ENCODE results near the gene ITPKB.
"Not testable (repeated sequence)": the region's sequence is repeated elsewhere in the genome, so short reads cannot be mapped to it uniquely, and the experiment has no call there.

ITPKB gene

DNA sequence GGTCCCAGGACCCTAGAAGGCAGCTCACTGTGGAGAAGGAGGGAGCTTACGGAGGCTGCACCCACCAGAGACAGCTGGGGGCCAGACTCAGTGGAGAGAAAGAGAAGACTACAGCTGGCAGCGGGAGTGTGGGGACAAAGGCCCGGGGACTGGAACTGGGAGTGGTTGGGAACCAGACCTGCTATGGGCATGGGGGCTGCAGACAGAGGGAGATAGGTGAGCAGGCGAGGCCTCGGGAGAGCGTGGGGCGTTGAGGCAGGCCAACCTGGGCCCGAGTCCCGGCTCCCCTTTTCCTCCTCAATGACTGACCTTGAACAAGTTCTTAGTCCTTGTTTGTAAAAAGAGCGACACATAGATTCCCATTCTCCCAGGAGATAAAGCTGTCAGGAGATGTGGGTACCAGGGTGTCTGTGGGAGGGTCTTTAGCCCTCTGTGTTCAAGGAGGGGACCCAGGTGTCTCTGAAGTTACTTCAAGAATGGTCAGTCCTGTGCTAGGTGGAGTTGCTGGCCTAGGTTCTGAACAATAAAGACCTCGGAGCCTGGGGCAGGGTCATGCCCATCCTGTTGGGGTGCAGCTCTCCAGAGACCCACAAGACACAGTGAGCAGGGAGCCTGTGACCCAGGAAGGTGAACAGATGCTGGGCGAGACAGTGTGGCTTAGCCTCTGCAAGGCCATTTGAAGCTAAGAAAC lies 87.9 kb downstream of the ITPKB start:
- no peak for DNase-seq (ENCODE audit: low spot score)

DNA sequence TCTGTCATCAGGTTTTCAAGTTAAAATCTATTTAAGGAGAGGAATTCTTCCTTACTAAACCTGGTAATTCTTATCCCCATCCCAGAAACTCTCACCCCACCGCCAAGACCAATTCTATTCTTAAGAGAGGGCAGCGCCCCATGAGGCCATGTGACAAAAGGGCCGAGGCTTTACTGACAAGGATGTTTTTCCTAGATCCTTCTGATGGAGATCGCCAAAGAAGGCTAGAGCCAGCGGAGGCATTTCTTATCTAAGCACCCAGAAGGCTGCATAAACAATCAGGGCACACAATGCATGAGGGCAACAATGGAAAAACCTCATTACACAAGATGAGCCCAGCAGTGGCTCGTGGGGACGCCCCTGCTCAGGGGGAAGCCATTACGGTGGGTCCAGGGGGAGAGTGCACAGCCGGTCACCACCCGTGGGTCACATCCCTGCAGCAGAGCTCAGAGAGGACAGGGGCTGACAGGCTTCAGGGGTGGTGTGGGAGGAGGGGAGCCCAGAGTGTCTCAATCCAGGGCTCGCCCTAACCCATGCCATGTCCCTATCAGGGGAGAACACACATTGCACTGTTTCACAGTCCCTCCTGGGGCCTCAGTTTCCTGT lies 88.7 kb downstream of the ITPKB start:
- DNase-seq (ENCODE audit: low spot score): no peak

DNA sequence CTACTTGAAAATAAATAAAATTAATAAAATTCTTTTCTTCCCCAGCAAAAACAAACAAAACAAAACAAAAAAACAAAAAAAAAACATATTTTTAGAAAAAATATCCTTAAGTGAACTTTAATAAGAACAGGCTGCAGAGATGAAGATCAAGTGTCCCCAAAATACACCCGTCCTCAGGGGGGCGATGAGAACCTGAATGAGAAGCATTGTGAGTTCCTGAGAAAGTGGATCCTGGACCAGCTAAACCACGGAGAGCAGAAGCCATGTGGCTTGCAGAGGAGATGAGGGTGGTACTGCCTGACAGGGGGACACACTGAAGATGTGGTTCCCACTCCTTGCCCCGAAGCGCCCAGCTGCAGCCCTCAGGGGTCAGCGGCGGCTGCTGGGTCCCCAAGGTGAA lies 89.3 kb downstream of the ITPKB start:
- peak; percentile 39 for DNase-seq (ENCODE audit: low spot score)

DNA sequence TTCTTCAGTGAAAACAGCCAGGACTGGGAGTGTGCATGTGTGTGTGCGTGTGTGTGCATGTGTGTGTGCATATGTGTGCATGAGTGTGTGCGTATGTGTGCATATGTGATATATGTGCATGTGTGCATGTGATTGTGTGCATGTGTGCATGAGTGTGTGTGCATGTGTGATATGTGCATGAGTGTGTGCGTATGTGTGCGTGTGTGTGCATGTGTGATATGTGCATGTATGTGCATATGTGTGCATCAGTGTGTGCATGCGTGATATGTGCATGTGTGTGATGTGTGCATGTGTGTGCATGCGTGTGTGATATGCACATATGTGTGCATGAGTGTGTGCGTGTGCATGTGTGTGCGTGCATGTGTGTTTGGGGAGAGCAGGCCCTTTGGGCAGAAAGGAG lies 89.8 kb downstream of the ITPKB start:
- no peak for DNase-seq (ENCODE audit: low spot score)

DNA sequence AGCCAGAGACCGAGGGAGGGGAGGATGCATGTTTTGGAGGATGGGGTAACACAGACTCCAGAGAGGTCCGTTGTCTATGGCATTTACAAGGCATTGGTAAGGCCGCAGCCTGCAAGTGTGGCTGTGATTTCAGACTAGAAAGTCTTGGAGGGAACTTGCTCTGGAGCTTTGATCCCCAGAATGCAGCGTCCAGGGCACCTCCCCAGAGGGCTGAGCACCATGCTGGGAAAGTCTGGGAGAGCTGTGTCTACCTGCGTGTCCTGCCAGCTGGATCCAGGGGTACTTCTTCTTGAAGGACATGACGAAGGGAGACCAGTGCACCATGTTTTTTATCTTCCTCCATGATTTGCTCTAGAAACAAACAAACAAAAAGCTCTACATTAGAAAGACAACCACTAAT lies 90.7 kb downstream of the ITPKB start:
- no peak for DNase-seq (ENCODE audit: low spot score)

DNA sequence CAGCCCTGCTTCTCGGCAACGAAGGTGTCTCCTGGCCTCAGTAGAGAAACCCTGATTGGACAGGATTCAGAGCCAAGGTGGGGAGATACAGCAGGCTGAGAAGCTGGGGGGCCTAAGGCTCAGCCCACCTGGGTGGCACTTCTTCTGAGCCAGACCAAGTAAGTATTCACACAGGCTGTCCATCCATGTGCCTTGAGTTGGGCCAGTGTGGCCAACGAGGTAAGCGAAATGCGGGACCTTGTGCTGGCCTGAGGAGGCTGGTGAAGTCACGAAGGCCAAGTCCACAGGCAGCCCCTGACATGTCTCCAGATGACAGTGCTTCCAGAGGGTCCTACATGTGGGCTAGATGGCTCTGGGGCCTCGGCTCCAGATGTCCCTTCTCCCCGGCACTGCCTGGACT lies 91.4 kb downstream of the ITPKB start:
- DNase-seq (ENCODE audit: low spot score): no peak

DNA sequence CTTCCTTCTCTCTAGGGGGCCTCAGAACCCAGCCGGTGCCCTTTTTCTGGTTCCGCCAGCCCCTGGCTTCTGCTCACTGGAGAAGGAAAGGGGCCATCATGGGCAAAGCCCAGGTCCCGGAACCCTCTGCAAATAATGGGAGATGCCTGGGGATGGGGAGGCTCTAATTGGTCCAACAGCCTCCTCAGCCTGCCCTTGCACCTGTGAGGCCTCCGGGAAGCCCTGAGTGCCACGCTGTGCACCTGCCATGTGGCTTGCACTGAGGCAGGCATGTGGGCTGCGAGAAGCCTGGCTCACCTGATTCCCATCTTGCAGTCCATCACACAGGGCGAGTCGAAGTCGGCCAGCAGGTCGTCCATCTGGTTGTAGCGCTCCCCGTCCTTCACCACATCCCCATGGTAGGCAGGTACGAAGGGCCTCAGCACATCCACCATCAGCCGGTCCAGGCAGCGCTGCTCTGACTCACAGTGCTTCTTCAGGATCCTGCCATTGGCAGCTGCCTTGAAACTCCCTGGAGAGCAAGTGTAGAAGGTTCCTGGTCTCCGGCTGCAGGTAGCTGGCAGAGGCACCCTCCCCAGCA lies 92.1 kb downstream of the ITPKB start:
- no peak for DNase-seq (ENCODE audit: low spot score)

DNA sequence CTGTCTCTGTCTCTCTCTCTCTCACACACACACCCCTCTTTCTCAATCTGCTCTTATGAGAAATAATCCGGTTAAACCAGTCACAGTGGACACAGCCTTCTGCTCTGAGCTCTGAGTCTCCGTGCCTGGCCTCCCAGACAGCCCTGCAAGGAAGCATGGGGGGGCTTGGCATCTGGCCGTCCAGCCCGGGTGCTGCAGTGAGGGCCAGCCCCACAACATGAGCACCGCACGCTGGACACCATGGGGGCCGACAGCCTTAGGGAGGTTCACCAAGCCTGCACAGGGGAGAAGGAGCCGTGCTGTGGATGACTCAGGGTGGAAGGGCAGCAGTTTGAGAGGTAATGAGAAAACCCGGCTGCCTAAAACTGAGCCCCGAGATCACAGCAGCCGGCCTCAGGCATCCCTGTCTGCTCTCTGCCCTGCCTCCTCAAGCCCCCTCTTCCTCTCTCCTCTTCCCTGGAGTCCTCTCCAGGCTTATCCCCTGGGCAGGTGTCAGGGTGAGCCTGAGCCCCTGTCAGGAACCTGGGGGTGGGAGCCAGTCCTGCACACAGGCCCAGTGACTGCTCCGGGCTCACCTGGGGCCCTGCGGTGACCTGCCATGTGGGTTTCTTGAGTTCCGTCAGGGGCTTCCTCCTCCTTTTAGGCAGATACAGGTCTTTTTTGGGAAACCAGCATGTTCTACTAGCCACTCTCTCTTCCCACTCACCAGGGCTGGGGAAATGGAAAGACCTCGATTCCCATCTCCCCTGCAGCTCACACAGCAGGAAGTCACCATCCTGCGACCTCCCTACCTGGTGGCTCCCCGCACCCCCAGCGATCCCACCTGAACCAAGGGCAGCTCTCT lies 92.8 kb downstream of the ITPKB start:
- DNase-seq (ENCODE audit: low spot score): no peak

DNA sequence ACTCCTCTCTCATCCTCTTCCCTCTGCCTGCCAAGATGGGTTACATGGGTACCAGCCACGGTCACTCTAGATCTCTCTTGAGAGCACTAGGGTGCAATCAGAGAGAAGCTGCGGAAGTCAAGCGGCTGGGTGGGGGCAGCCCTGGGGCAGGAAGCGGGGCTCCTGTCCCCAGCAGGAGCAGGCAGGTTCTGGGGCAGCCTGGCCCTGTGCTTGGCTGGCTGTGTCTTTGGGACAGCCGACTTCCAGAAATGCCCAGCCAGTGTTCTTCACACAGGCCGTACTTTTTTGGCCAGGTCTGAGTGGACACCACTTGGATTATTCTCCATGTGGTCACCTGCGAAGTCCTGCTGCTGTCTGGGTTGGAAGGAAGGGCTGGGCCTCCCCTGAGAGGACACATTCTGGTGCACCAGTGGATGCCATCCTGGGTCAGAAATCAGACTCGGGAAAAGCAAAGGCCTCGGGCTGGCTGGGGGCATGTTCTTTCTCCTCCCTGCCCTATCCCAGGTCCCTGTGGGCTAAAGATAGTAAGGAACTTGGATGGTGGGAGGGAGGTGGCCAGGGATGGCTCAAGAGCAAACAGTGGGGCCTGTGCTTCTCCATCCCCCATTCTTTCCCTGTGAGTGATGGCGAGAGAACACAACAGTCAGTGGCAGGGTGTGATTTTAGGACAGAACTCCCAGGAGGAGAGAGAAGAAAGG lies 93.7 kb downstream of the ITPKB start:
- DNase-seq (ENCODE audit: low spot score): no peak

DNA sequence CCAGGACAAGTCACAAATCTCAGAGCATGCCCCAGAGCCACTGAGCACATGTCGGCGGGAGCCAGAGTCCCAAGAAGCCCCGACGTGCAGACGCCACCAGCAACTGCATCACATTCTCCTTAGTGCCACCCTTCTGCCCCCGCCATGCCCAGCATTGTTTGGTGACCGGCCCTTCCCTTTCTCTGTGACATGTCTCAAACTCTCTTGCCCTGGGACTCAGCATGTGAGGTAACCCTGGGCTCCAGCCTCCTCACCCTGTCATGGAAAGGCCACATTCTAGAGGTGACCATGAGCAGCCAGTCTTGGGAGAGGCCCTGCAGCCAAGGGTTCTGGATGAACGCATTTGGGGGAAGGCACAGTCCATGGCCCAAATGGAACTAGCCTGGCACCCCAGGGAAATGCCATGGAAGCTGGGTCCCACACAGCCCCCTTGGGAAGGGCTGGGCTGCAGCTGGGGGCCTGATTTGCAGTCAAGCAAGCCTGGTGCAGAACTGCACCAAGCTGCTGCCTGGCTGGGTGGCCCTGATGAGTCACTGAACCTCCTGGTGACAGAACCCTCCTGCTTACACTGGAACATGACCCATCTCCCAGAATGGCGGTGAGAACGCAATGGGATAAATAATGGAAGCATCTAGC lies 94.4 kb downstream of the ITPKB start:
- peak; percentile 31 for DNase-seq (ENCODE audit: low spot score)

DNA sequence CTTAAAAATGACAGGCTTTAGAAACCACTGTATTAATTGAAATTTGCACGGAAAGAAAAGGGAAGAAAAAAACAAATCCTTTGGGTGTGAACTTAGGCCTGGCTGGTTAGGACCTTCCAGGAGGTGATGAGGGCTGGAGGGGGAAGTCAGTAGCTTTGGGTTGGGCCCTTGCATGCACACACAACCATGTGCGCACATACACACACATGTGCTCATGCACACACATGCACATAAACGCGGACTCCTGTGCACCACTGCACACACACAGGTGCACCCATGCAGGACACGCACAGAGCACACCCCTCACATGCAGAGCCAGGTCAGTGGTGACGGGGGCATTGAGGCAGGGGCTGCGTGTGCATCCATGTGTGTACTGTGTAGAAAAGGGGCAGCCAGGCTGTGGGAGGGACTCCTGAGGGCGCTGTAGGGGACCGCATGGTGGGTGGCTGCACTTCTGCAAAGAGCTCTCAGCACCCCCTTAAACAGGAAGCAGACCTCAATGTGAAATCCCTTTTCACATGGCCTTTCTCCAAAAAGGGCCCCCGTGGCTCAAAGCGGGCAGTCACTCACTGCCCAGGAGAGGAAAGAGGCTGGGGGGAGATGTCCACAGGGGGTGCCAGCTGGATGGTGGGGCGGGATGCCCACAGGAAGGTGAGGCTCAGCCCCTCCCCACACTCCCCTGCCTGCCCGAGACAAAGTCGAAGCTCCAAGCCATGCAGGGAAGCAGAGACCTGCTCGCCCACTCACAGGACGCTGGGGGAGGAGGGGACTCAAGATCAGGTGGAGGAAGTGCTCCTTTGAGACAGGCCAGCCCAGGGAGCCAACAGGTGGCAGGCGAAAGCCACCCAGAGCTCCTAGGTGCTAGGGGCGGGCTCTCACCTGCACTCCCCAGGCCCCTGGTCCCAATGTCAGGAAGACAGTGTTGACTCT lies 95.2 kb downstream of the ITPKB start:
- DNase-seq (ENCODE audit: low spot score): no peak

DNA sequence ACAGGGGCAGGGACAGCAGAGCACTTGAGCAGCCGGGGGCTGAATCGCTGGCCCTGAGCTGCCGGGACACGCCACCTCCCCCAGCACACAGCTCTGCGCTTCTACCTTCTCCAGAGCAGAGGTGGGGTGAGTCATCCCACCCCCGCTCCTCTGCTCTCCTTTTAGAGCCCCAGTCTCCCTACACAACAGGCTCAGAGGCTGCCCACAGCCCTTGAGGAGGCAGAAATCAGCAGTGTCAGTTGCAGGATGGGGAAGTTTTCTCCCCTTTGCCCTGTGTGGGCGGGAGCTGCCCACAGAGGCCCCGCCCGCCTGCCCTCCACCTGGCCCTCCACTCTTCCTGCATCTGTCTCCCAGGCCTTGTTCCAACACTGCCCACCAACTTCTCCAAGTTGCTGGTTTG lies 95.9 kb downstream of the ITPKB start:
- peak; percentile 69 for DNase-seq (ENCODE audit: low spot score)

DNA sequence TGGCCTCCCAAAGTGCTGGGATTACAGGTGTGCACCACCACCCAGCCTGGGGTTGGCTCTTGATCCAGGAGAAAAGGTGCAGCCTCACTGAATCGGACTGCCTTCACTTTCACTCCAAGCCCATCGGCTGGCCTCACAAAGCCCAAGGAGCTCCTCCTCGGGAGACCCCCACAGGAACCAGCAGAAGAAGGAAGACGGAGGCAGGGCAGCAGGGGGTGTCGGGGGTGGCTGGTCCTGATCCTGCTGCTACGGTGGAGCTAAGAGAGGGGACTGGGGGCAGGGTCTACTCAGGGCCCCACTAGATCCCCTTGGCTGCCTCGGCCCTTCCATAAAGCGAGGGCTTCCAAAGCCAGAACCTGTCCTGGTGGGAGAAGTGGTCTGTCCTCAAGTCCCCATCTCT lies 96.7 kb downstream of the ITPKB start:
- DNase-seq (ENCODE audit: low spot score): no peak

DNA sequence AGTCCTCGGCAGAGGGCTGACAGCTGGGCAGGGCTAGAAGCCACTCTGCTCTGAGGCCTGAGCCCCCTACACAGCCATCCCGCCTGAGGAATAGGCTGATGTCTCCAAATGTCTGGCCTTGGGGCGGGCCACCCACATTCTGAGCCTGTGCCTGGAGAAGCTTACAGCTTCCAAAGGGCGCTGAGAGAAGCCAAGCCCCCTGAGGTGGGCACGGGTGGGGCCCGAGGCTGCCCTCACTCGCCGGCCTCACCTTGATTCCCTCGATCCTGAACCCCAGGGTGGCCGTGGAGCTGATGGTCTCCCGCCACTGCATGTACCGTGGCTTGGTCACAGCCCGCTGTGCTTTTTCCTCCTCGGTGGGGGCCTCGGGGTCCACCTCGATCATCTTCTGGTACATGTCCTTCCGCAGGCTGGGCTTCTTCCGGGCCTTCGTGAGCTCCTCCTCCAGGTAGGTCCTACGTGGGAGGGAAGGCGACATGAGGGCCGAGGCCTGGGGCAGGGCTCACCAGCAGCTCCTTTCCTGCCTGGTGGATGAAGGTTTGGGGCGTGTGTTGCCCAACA lies 97.3 kb downstream of the ITPKB start:
- no peak for DNase-seq (ENCODE audit: low spot score)

DNA sequence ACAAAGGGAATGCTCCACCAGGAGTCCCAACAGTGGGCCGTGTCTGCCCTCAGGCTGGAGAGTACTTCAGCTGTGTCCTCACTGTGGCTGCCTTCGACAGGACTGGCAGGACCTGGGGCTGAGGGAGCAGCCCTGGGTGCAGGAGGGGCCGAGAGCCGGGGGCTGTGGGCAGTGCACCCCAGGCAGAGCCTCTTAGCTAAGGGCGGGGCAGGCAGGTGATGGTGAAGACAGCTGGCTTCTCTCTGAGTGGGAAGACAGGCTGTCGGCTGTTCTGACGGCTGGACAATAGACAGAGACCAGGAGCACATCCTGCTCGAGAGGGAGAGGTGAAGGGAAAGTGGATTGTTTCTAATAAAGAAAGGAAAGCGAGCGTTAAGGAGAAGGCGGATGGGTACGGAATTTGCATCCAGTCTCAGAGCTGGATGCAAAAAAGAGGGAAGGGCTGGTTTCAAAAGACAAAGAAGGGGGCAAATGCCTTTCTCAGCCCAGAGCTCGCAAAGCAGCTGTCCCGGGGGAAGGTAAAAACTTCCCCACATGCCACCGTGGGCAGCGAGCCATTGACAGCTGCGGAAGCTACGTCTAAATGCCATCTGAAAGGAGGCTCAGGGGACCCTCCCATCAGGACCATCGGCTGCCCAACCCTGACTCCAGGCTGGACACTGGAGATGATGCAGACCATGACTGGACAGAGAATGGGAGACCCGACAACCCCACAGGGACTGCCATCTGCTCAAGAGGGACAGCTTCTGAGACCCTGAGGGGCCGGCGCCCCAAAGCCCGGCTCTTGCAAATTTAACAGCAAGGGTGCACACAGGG lies 98.6 kb downstream of the ITPKB start:
- no peak for DNase-seq (ENCODE audit: low spot score)

DNA sequence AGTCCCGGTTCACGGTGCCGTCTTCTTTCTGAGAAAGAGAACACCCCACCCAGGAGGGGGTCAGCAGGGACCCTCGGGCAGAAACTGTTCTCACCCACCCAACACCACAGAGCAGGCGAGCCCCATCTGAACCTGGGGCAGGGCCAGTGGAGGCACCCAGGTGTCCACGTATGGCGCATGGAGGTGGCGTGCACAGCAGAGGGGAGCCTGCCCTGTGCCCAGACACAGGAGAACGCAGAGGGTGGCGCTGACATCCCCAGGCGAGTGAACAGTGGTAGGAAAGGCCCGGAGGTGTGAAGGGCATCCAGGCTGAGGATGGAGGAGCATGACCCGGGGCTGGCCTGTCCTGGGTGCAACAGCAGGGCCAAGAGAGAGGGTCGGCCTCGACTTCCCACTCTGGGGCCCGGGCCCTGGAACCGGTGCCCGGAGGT lies 99.4 kb downstream of the ITPKB start:
- no peak for DNase-seq (ENCODE audit: low spot score)

DNA sequence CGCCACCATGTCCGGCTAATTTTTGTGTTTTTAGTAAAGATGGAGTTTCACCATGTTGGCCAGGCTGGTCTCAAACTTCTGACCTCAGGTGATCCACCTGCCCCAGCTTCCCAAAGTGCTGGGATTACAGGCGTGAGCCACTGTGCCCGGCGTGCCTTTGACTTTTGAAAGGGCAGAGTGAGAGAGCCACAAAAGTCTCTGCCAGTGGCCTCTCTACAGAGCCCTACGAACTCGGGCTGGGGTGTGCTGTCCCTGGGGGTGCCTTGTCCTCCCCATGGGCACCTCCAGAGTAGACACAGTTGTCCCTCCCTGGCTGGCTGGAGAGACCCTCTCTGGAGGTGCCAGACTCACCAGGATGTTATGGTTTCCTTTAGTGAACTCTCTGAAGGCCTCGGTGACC lies 99.9 kb downstream of the ITPKB start:
- DNase-seq (ENCODE audit: low spot score): not testable (repeated sequence)

DNA sequence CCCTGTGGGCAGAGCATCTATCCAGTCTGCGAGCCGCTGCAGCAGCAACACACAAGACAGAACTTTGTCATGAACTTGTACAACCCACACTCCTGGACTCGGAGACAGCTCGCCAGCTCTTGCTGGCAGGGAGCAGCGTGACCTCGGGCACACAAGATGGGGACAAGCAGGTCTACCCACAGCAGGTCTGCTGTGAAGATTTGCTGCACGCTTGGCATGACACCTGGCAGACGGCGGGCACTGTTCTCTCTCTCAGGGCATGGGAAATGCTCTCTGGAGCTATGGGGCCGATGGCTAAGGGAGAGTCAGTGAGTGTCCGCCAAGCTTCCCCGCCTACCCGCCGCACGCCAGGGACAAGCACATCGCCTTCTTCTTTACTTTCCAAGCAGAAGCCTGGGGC lies 100.5 kb downstream of the ITPKB start:
- no peak for DNase-seq (ENCODE audit: low spot score)

DNA sequence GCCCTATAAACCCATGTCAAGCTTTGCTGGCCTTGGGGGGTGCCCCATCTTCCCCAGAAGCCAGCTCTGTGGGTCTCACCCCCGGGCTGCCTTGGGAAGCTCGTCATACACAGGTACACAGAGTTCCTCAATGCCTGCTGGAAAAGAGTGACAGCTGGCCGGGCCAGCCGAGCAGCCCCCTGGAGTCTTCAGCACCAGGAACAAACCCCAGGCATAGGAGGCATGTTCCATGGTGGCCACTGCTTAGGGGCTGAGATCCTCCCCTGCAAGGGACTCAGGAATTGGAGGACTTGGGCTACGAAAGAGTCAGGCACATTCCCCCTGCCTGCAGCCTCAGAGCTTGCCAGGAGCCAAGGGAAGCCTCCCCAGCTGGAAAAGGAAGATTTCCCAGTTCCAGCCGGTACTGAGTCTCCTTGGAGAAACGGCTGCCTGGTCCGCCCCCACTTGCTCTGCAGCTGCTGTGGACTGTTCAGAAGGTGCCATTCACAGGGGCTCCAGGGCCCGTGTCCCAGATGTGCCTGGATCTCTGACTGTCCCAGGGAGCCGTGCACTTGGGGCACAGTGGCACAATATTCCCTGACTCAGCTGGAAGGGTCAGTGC lies 101.0 kb downstream of the ITPKB start:
- no peak for DNase-seq (ENCODE audit: low spot score)
